ENCODE results near the gene AP2A1.
A peak's percentile ranks its signal among the peaks of the same experiment; 100 is the strongest.

GRCh38 chr19:49808711-49809159 is 41.9 kb downstream of the AP2A1 start:
- TF ChIP-seq RAD21 (IDR thresholded peaks at IDR 0.05) (no peak), TAF1 (conservative IDR thresholded peaks at IDR 0.05) (no peak), FOXA1 (IDR thresholded peaks at IDR 0.05) (no peak), CTCF (IDR thresholded peaks at IDR 0.05; ENCODE audit: low read depth, low read length, missing input control) (no peak), REST (IDR thresholded peaks at IDR 0.05) (no peak), YY1 (IDR thresholded peaks at IDR 0.05) (peak; percentile 6), ZBTB33 (IDR thresholded peaks at IDR 0.05) (no peak), JUND (IDR thresholded peaks at IDR 0.05) (no peak), HNF4G (IDR thresholded peaks at IDR 0.05) (no peak)
- TF ChIP-seq, protein P1, sequence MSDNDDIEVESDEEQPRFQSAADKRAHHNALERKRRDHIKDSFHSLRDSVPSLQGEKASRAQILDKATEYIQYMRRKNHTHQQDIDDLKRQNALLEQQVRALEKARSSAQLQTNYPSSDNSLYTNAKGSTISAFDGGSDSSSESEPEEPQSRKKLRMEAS (IDR thresholded peaks at IDR 0.05), result no peak
- TF ChIP-seq, protein P2, sequence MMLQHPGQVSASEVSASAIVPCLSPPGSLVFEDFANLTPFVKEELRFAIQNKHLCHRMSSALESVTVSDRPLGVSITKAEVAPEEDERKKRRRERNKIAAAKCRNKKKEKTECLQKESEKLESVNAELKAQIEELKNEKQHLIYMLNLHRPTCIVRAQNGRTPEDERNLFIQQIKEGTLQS (IDR thresholded peaks at IDR 0.05), result no peak

All from liver (tissue), 3 donors.